HepG2 (cell line): ENCODE data around the gene PSAPL1.

ENCODE experiments used
- CTCF ChIP-seq: sonication (generic); formaldehyde crosslinking; IDR thresholded peaks from 2 replicates; pipeline ENCODE4 v1.5.0; 2020; ENCODE audit warnings: mild to moderate bottlenecking, missing genetic modification reagents, moderate library complexity
- HNF4G ChIP-seq, 2 experiments: sonication (generic) in 1 of 2; formaldehyde crosslinking in 1 of 2; IDR thresholded peaks; 2 replicates each; pipeline versions ENCODE4 v1.4.0 to v1.6.1; 2011 to 2020; ENCODE audit warnings: borderline replicate concordance in 2 of 2, low read depth in 2 of 2, mild to moderate bottlenecking in 2 of 2, low read length in 1 of 2, missing genetic modification reagents in 1 of 2, moderate library complexity in 1 of 2
- HOXA7 ChIP-seq: sonication (generic); formaldehyde crosslinking; IDR thresholded peaks from 2 replicates; pipeline ENCODE4 v1.8.1; 2022; ENCODE audit warnings: mild to moderate bottlenecking, missing genetic modification reagents, moderate library complexity
- MTF1 ChIP-seq: sonication (generic); formaldehyde crosslinking; IDR thresholded peaks from 2 replicates; pipeline ENCODE4 v1.5.0; 2020; ENCODE audit warnings: missing genetic modification reagents
- POLR2A ChIP-seq, 2 experiments: IDR thresholded peaks; 2 replicates each; pipeline ENCODE4 v1.6.1; 2011; ENCODE audit warnings: low read depth in 2 of 2, low read length in 2 of 2, mild to moderate bottlenecking in 1 of 2, moderate library complexity in 1 of 2; ENCODE audit not compliant: insufficient read depth in 1 of 2
- RFX5 ChIP-seq: IDR thresholded peaks from 2 replicates; pipeline ENCODE4 v1.6.1; 2011; ENCODE audit warnings: low read depth, low read length, improper control_type of control experiment
- RNF2 ChIP-seq: fragments of 450-650 bp; conservative IDR thresholded peaks from 2 replicates; pipeline ENCODE4 v1.6.1; 2016; ENCODE audit warnings: low read depth
- RXRA ChIP-seq: sonication (generic); formaldehyde crosslinking; IDR thresholded peaks from 2 replicates; pipeline ENCODE4 v1.5.1; 2020; ENCODE audit warnings: missing genetic modification reagents
- SIN3A ChIP-seq: IDR thresholded peaks from 2 replicates; pipeline ENCODE4 v1.6.1; 2011; ENCODE audit warnings: low read depth, mild to moderate bottlenecking, control low read depth, low read length, borderline replicate concordance
- TBL1XR1 ChIP-seq: fragments of 150-350 bp; IDR thresholded peaks from 2 replicates; pipeline ENCODE4 v1.6.1; 2014; ENCODE audit warnings: borderline replicate concordance, low read length; ENCODE audit not compliant: partially characterized antibody
- ZNF10 ChIP-seq: sonication (generic); formaldehyde crosslinking; IDR thresholded peaks from 2 replicates; pipeline ENCODE4 v1.4.0; 2020; ENCODE audit warnings: mild to moderate bottlenecking, low read depth, missing genetic modification reagents, borderline replicate concordance
- ZNF292 ChIP-seq: sonication (generic); formaldehyde crosslinking; IDR thresholded peaks from 2 replicates; pipeline ENCODE4 v1.8.1; 2022; ENCODE audit warnings: mild to moderate bottlenecking, low read depth, missing genetic modification reagents, borderline replicate concordance
- ZNF737 ChIP-seq: sonication (generic); formaldehyde crosslinking; IDR thresholded peaks from 2 replicates; pipeline ENCODE4 v1.5.0; 2020; ENCODE audit warnings: missing genetic modification reagents, mild to moderate bottlenecking, borderline replicate concordance

GRCh38 chr4:7428261-7429068 lies 6.3 kb downstream of the PSAPL1 start:
- no peak for TF ChIP-seq ZNF10
- TF ChIP-seq RFX5, result no peak
- TF ChIP-seq POLR2A (IDR thresholded peaks at IDR 0.05; ENCODE audit: insufficient read depth in 1 of 2, low read depth in 2 of 2, low read length in 2 of 2), result no peak
- no peak for TF ChIP-seq ZNF292
- no peak for TF ChIP-seq MTF1 (CRISPR knock-in tag)
- no peak for TF ChIP-seq TBL1XR1
- TF ChIP-seq RNF2, result no peak
- no peak for TF ChIP-seq HNF4G (IDR thresholded peaks at IDR 0.05; ENCODE audit: borderline replicate concordance, low read depth, low read length)
- no peak for TF ChIP-seq HNF4G (CRISPR knock-in tag; IDR thresholded peaks at IDR 0.05; ENCODE audit: borderline replicate concordance, low read depth)
- no peak for TF ChIP-seq RXRA
- TF ChIP-seq CTCF, result no peak
- no peak for TF ChIP-seq ZNF737 (CRISPR knock-in tag)
- no peak for TF ChIP-seq HOXA7 (CRISPR knock-in tag)
- no peak for TF ChIP-seq SIN3A
